Stomach (tissue), 9 donors: ENCODE measurements around the gene AQR. TPM values are rescaled to one million over a fixed set of nuclear protein-coding genes. Genes with fewer than 3 reads are reported as not detected.
A peak's percentile ranks its signal among the peaks of the same experiment; 100 is the strongest.
"Not testable (repeated sequence)": the region's sequence is repeated elsewhere in the genome, so short reads cannot be mapped to it uniquely, and the experiment has no call there.

Experiments used
- DNase-seq, 2 donors: peaks; one replicate each; pipeline versions ENCODE4 v3.0.0 to v3.0.0-alpha.2; 2013 to 2019
- H3K27ac ChIP-seq, 5 donors: fragments of 200-600 bp in 4 of 5; sonication (generic) in 4 of 5; one replicate each; pipeline ENCODE4 v1.5.1; 2013 to 2019; ENCODE audit warnings: mild to moderate bottlenecking in 1 of 5, moderate library complexity in 1 of 5
- H3K27me3 ChIP-seq, 3 donors: fragments of 200-600 bp; sonication (generic); one replicate each; pipeline ENCODE4 v1.5.1; 2017 to 2019; ENCODE audit warnings: mixed run types in 1 of 3
- H3K36me3 ChIP-seq, 4 donors: fragments of 200-600 bp; sonication (generic); 1 replicate in 3 of 4; 2 replicates in 1 of 4; pipeline ENCODE4 v1.5.1; 2016 to 2019
- H3K4me1 ChIP-seq, 4 donors: fragments of 200-600 bp; sonication (generic); one replicate each; pipeline ENCODE4 v1.5.1; 2016 to 2019
- H3K4me3 ChIP-seq, 4 donors: fragments of 200-600 bp; sonication (generic) in 3 of 4; one replicate each; pipeline ENCODE4 v1.5.1; 2016 to 2019; ENCODE audit warnings: mild to moderate bottlenecking in 1 of 4
- H3K9me3 ChIP-seq, 4 donors: fragments of 200-600 bp; sonication (generic); one replicate each; pipeline ENCODE4 v1.5.1; 2016 to 2019
- EP300 ChIP-seq: sonication (generic); formaldehyde crosslinking; IDR thresholded peaks from one replicate; pipeline ENCODE4 v1.6.1; 2017; ENCODE audit warnings: antibody characterized with exemption
- POLR2A ChIP-seq, 4 donors: fragments of 450-650 bp; IDR thresholded peaks; one replicate each; pipeline ENCODE4 v1.6.1; 2016; ENCODE audit warnings: antibody characterized with exemption in 4 of 4, control low read depth in 2 of 4, mild to moderate bottlenecking in 1 of 4, moderate library complexity in 1 of 4
- POLR2AphosphoS5 ChIP-seq, 3 donors: sonication (generic); formaldehyde crosslinking; IDR thresholded peaks; one replicate each; pipeline ENCODE4 v1.6.1; 2016; ENCODE audit warnings: antibody characterized with exemption in 3 of 3
- WGBS, 5 donors: extraction: QIAGEN DNeasy Blood & Tissue Kit in 3 of 5; methylation state at CpG; one replicate each; pipeline versions ENCODE4 v1.1.5 to v1.1.7; 2013 to 2018; 5-methylcytosine and 5-hydroxymethylcytosine counted together
- intact Hi-C: fragments of 100-400 bp; cut with DNase I; formaldehyde crosslinking; loops from one replicate; pipeline ENCODE4 v1.15.1; 2023; ENCODE audit warnings: low total_unique reads
- polyA plus RNA-seq, 3 donors: library from polyadenylated mRNA; stranded (reverse); fragments of 200-250 nt; gene quantifications; one replicate each; pipeline ENCODE4 v1.2.3, GENCODE V29; 2013
- total RNA-seq, 5 donors: library from RNA; depleted of rRNA; stranded (reverse); fragments of >200 nt; gene quantifications; one replicate each; pipeline versions ENCODE4 v1.1.0 to v1.2.3, GENCODE V29; 2014 to 2016
- TF ChIP-seq, protein P1 (sequence below), 7 experiments: fragments of 450-650 bp in 4 of 7; fragments of 200-600 bp in 3 of 7; sonication (generic) in 3 of 7; IDR thresholded peaks; one replicate each; pipeline ENCODE4 v1.5.1; 2016 to 2019; ENCODE audit warnings: antibody characterized with exemption in 7 of 7, control low read depth in 2 of 7, mild to moderate bottlenecking in 1 of 7
- donor health status: healthy with polysubstance abuse.
- donor health status: Bipolar disorder and iron deficiency.
- donor health status: healthy.

The AQR gene
- total and polyA plus RNA-seq, 8 donors, result 4.5 to 54.5 (median 9.6) TPM

DNA sequence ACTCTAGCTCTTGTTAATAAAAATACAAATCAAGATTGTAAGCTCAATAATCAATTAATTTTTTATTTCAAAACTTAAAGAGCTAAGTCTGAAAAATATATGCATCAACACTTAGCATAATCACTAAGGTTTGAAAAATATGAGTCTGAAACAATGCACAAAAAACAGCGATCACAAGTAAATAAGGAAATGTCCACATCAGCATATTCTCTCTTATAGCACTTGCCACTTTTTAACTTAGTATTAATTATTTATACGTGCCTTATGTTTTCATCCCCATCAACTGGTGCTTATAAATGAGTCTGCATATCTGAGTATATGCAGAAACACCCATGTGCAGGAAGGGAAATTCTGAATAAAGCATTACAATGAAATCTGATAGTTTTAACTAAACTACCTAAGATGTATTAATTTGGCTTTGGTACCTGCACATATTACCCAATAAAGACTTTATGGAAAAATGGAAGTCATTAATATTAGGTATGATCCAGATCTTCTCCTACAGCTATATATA lies 28.3 kb downstream of the AQR start:
- Histone ChIP-seq H3K4me1 (peaks cover 0 to 15% (median 6%) of the 10 kb centered on the region in 4 donors), H3K27ac (no peak overlapping the region), H3K9me3 (no peaks in the 10 kb centered on the region), H3K27me3 (no peaks in the 10 kb centered on the region), H3K36me3 (peaks cover 28 to 99% (median 95%) of the 10 kb centered on the region in 4 donors), H3K4me3 (no peak overlapping the region)
- DNase-seq, result no peak
- TF ChIP-seq EP300, result no peak
- no peak for TF ChIP-seq POLR2AphosphoS5 (IDR thresholded peaks at IDR 0.05)
- TF ChIP-seq POLR2A (IDR thresholded peaks at IDR 0.05), result no peak
- TF ChIP-seq, protein P1, sequence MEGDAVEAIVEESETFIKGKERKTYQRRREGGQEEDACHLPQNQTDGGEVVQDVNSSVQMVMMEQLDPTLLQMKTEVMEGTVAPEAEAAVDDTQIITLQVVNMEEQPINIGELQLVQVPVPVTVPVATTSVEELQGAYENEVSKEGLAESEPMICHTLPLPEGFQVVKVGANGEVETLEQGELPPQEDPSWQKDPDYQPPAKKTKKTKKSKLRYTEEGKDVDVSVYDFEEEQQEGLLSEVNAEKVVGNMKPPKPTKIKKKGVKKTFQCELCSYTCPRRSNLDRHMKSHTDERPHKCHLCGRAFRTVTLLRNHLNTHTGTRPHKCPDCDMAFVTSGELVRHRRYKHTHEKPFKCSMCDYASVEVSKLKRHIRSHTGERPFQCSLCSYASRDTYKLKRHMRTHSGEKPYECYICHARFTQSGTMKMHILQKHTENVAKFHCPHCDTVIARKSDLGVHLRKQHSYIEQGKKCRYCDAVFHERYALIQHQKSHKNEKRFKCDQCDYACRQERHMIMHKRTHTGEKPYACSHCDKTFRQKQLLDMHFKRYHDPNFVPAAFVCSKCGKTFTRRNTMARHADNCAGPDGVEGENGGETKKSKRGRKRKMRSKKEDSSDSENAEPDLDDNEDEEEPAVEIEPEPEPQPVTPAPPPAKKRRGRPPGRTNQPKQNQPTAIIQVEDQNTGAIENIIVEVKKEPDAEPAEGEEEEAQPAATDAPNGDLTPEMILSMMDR (IDR thresholded peaks at IDR 0.05), result no peak
- intact Hi-C loops, result no loop called here
- 91 to 98% (median 97%) methylated on average over 2 of the region's 2 CpGs for WGBS, 5 donors

DNA sequence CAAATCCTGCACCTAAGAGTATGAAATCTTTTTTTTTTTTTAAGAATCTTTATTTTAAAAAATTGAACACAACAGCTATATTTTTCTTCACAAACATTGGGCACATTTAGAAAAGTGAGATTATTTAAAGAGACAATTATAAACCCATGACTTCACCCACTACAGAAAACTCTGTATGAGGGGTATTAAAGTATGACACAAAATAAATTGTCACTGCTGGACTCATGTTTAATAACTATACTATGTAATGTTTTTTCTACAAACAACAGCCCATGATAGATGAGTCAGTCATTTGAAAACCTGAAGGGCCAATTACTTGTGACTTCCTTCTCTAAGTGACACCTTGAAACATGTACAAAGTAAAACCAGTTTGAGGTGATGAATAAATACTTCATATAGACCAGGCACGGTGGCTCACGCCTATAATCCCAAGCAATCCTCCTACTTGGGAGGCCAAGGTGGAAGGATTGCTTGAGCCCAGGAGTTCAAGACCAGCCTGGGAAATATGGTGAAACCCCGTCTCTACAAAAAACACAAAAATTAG lies 36.0 kb downstream of the AQR start:
- Histone ChIP-seq H3K27ac (no peak overlapping the region), H3K4me3 (no peak overlapping the region), H3K27me3 (no peaks in the 10 kb centered on the region), H3K36me3 (peaks cover 39 to 100% (median 97%) of the 10 kb centered on the region in 4 donors), H3K9me3 (no peaks in the 10 kb centered on the region), H3K4me1 (no peaks in the 10 kb centered on the region)
- DNase-seq, result no peak
- TF ChIP-seq EP300, result no peak
- no peak for TF ChIP-seq POLR2AphosphoS5 (IDR thresholded peaks at IDR 0.05)
- TF ChIP-seq, protein P1 (IDR thresholded peaks at IDR 0.05), result no peak
- no peak for TF ChIP-seq POLR2A (IDR thresholded peaks at IDR 0.05)
- intact Hi-C loops, result no loop called here
- 83 to 94% (median 93%) methylated on average over 3 of the region's 3 CpGs for WGBS, 5 donors

DNA sequence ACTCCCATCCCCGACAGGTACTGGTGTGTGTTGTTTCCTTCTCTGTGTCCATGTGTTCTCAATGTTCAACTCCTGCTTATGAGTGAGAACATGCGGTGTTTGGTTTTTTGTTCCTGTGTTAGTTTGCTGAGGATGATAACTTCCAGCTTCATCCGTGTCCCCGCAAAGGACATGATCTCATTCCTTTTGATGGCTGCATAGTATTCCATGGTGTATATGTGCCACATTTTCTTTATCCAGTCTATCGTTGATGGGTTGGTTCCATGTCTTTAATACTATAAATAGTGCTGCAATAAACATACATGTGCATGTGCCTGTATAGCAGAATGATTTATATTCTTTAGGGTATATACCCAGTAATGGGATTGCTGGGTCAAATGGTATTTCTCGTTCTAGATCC lies 41.2 kb downstream of the AQR start:
- not testable (repeated sequence) for H3K4me1 ChIP-seq, H3K27ac ChIP-seq, DNase-seq, H3K4me3 ChIP-seq, H3K27me3 ChIP-seq, H3K9me3 ChIP-seq
- WGBS, 5 donors, result 97 to 98% (median 98%) methylated on average over 6 of the region's 6 CpGs
- H3K36me3 ChIP-seq, result peaks cover 32 to 91% (median 85%) of the 10 kb centered on the region in 4 donors
- intact Hi-C loops, result loop anchor here (10.0 kb wide), 1 partner anchor 214 kb away; no protein-coding TSS in a partner anchor

DNA sequence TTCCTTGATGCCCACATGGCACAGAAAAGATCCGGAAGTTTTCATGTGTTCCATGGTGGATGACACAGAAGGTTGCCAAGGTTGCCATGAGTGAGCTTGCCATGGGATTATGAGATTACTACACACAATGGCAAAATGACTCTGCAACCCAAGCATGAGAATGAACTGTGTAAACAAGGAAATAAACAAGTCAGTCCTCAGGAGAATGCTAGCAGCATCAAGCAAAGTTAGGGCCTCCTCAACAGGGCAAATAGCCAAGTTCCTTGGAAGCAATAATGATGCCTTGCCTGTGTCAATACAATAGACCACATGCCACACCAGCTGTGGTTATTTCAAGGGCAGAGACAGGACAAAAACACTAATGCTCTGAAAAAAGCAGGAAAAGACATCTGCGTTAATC lies 41.8 kb downstream of the AQR start:
- Histone ChIP-seq H3K9me3 (no peaks in the 10 kb centered on the region), H3K4me3 (no peak overlapping the region), H3K27ac (no peak overlapping the region), H3K36me3 (peaks cover 29 to 91% (median 79%) of the 10 kb centered on the region in 4 donors), H3K4me1 (no peaks in the 10 kb centered on the region), H3K27me3 (no peaks in the 10 kb centered on the region)
- intact Hi-C loops, result loop anchor here (10.0 kb wide), 1 partner anchor 213 kb away; no protein-coding TSS in a partner anchor
- DNase-seq, result peak in 1 of 2 donors; percentile 30
- TF ChIP-seq POLR2AphosphoS5 (IDR thresholded peaks at IDR 0.05) (no peak), POLR2A (IDR thresholded peaks at IDR 0.05) (no peak), EP300 (no peak)
- TF ChIP-seq, protein P1 (IDR thresholded peaks at IDR 0.05), result no peak
- WGBS, 5 donors, result 87 to 97% (median 91%) methylated on average over 2 of the region's 2 CpGs

DNA sequence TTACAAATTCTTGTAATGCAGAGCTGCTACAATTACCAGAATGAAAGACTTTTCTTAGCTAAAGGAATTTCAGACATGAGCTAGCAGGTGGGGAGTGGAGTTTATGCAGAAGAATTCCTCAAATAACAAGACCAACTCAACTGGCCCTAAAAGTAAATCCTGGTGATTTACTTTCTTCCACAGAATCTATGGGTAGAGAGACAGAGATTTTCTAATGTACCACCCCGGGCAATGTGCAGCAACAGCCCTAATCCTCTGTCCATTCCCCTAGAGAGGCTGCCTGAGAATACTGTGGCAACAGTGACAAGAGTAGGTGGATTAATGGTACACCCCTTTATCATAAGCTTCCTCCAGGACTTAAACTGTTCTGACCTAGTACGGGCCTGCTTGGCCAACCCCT lies 55.2 kb downstream of the AQR start:
- Histone ChIP-seq H3K4me3 (no peak overlapping the region), H3K9me3 (no peaks in the 10 kb centered on the region), H3K27ac (no peak overlapping the region), H3K36me3 (peaks cover 30 to 100% (median 96%) of the 10 kb centered on the region in 4 donors), H3K4me1 (no peaks in the 10 kb centered on the region), H3K27me3 (no peaks in the 10 kb centered on the region)
- WGBS, 5 donors, result 86 to 98% (median 96%) methylated on average over 2 of the region's 2 CpGs
- TF ChIP-seq POLR2AphosphoS5 (IDR thresholded peaks at IDR 0.05), result no peak
- TF ChIP-seq, protein P1 (IDR thresholded peaks at IDR 0.05), result no peak
- no peak for TF ChIP-seq POLR2A (IDR thresholded peaks at IDR 0.05)
- no peak for TF ChIP-seq EP300
- no peak for DNase-seq
- intact Hi-C loops, result no loop called here
